HG03064 (cell line): ENCODE measurements around the gene GPR143.
"Not testable (repeated sequence)": the region's sequence is repeated elsewhere in the genome, so short reads cannot be mapped to it uniquely, and the experiment has no call there.

ENCODE experiments used
- ATAC-seq: cut with Tn5 transposase; IDR thresholded peaks from one replicate; pipeline ENCODE4 v1.9.1; 2021; ENCODE audit warnings: low read depth; ENCODE audit not compliant: unreplicated experiment

Gene GPR143

GRCh38 chrX:9770319-9770718, 4.7 kb upstream of the GPR143 start:
- ATAC-seq: no peak

DNA sequence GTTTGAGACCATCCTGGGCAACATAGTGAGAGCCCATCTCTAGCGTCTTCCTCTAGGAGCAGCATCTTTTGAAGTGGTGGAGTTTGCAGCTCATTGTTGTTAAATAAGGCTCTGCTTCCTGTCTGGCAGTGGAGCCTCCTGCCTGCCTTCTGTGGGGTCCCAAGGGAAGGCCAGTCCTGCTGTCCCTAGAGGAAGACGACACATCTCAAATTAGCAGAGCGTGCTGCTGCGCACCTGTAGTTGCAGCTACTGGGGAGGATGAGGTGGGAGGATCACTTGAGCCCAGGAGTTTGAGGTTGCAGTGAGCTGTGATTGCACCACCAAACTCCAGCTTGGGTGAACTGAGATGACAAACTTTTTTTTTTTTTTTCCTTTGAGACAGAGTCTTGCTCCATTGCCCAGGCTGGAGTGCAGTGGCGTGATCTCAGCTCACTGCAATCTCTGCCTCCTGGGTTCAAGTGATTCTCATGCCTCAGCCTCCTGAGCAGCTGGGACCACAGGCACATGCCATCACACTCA, 2.7 kb upstream of the GPR143 start:
- ATAC-seq: not testable (repeated sequence)

DNA sequence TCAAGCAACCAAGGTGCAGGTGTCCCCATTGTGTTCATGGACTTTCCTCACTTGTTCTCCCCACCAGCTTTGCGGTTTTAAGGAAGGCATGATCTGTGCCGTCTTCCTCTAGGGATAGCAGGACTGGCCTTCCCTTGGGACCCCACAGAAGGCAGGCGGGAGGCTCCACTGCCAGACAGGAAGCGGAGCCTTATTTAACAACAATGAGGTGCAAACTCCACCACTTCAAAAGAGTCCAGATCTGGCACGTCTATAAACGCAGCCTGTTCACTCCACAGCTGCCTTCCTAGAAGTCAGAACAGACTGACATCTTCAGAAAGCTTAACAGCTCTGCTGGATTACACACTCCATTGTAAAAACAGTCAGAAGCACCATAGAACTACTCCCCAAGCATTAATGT, 1.7 kb upstream of the GPR143 start:
- ATAC-seq: no peak

GRCh38 chrX:9765072-9765736, 443 bp downstream of the GPR143 start:
- no peak for ATAC-seq

- no peak for ATAC-seq
Observed at GRCh38 chrX:9759337-9759736, 6.3 kb downstream of the GPR143 start.

GRCh38 chrX:9758021-9758638, 7.5 kb downstream of the GPR143 start:
- no peak for ATAC-seq

GRCh38 chrX:9757366-9757765, 8.3 kb downstream of the GPR143 start:
- ATAC-seq: no peak

DNA sequence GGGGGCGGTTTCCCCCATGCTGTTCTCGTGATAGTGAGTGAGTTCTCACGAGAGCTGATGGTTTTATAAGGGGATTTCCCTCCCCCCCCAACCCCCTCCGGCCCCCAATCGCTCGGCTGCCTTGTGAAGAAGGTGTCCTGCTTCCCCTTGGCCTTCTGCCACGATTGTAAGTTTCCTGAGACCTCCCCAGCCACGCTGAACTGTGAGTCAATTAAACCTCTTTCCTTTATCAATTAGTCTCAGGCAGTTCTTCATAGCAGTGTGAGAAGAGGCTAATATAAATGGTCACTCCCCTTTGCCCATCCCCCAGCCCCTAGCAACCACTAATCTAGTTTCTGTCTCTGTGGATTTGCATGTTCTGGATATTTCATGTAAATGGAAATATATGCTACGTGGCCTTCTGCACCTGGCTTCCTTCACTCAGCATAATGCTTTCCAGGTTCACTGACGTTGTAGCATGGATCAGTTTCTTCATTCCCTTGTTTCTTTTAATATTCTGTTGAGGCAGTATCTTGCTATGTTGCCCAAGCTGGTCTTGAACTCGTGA, 16.4 kb downstream of the GPR143 start:
- ATAC-seq: no peak

DNA sequence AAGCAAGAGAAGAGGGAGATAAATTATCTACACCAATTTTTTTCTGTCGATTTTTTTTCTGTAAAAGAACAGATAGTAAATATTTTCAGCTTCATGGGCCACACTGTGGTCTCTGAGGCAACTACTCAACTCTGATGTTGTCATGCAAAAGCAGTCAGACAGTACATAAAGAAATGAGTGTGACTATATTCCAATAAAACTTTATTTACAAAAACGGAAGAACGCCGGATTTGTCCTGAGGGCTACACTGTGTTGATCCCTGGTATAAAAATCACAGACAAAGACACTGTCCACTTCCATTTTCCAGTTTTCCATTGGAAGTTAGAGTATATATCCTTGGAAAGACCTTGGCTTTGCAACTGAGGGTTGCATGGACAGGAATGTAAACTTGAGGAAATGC, 18.0 kb downstream of the GPR143 start:
- ATAC-seq: no peak

DNA sequence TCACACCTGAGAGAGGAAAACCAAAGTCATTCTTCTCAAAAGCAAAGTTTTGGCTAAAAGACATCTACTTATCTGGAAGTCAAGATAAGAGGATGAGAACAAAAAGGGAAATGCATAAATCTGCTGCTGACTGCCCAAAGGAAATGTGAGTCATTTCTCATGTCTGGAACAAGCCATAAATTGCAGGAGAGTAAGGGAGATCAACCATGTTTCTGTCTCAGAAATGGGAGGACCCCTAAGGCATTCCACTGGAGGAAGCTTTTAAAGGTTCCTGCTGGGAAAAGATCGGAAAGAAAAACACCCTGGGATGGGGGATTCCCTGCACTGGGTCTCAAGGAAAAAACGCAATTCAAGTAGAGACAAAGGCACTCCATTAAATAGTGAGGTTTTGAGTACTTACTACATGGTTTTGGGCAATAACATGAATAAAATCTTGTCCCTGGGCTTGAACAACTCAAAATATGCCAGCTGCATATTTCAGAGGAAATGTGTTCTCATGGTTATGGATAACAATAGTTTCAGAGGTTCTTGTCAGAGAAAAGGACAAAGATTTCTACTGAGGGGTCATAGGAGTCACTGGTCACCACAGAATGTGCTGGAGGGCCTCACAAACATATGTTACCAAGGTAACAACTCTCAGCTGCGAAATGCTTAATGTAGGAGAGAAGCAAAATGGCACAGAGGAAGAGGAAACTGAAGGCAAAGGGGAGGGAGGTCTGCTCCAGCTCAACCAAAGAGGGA, 19.3 kb downstream of the GPR143 start:
- no peak for ATAC-seq

GRCh38 chrX:9745417-9746115, 20.1 kb downstream of the GPR143 start:
- no peak for ATAC-seq

DNA sequence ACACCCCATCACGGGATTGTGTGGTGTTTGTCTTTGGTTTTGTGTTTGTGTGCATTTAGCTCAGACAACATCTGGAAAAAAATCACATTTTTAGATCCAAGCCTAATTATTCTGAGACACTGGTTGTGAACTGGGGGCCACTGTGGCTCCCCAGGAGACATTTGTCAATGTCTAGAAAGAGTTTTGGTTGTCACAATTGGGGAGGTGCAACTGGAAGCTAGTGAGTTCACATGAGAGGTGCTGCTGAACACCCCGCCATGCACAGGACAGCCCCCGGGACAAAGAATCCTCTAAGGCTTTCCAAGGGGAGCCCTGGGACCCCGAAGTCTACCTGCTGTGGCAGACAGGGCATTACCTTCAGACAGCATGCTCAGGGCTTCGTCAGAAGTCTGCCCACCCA, 26.5 kb downstream of the GPR143 start:
- ATAC-seq: no peak

GRCh38 chrX:9738151-9738550, 27.5 kb downstream of the GPR143 start:
- ATAC-seq: no peak

- ATAC-seq: no peak
Observed at GRCh38 chrX:9737363-9737762, 28.3 kb downstream of the GPR143 start.

DNA sequence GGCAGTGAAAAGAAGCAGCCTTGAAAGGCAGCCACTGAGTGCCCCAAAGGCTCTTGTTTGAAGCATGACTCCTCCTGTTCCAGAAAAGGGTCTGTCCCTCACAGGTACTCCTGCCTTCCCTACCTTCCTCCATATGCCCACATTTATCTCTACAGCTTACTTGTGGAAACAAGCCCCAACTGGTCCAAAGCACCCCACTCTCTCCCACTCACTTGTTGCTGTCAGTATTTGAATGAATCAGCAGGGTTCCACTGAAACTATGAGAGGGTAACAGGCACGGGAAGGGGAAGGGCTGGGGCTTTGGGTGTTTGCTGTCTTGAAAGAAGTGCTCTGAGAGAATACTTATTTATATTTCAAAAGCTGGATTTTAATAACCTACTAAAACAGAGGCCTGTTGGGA, 34.9 kb downstream of the GPR143 start:
- no peak for ATAC-seq

- no peak for ATAC-seq
Observed at GRCh38 chrX:9730078-9730477, 35.6 kb downstream of the GPR143 start.

DNA sequence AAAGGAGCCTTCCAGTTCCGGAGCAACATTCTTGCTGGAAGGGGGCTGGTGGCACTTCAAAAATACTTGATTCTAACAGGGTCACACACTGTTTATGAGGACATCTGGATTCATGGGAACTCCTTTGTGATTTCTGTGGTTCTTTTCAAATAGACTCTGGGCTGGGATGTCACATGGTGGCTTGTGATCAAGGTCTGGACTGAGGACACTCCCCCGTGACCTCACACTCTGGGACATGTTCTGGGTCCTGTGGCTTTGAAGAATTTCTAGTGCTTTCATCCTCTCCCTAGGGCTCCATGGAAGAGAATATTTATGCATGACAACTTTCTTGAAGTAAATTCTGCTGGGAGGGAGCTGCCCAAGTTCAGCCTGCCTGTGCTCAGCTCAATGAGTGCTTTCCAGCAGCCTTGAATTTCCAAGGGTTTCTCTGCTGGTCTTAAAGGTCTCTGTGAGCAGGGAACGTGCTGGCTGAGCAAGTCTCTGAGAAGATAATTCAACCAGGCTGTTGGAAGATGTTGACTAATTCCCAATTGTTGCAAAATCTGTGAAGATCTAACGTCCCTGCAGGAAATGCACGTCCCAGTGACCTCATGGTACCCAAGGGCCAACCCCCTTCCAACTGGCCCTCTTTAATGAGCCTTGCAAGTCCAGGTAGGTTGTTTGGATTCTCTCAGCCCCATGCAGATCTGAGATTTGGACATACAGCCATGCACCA, 36.3 kb downstream of the GPR143 start:
- ATAC-seq: no peak

- no peak for ATAC-seq
Observed at GRCh38 chrX:9728261-9728660, 37.4 kb downstream of the GPR143 start.

- no peak for ATAC-seq
Observed at GRCh38 chrX:9724711-9725110, 40.9 kb downstream of the GPR143 start.

- ATAC-seq: no peak
Observed at GRCh38 chrX:9717376-9717775, 48.3 kb downstream of the GPR143 start.
